IMR-90 (cell line): ENCODE results near the gene CHP1.

Experiments
- CHD1 ChIP-seq: IDR thresholded peaks from 2 replicates; pipeline ENCODE4 v1.6.1; 2012; ENCODE audit warnings: low read depth, low read length, improper control_type of control experiment
- MAFK ChIP-seq: IDR thresholded peaks from 2 replicates; pipeline ENCODE4 v1.6.1; 2012; ENCODE audit warnings: low read depth, low read length, improper control_type of control experiment
- MXI1 ChIP-seq: IDR thresholded peaks from 2 replicates; pipeline ENCODE4 v1.6.1; 2012; ENCODE audit warnings: low read depth, mild to moderate bottlenecking, low read length, moderate library complexity, borderline replicate concordance
- POLR2A ChIP-seq: IDR thresholded peaks from 2 replicates; pipeline ENCODE4 v1.6.1; 2012; ENCODE audit warnings: mild to moderate bottlenecking, low read depth, low read length
- TF ChIP-seq, protein P1 (sequence below): conservative IDR thresholded peaks from 2 replicates; pipeline ENCODE4 v1.5.1; 2012; ENCODE audit warnings: mild to moderate bottlenecking, low read depth, low read length, improper control_type of control experiment
- TF ChIP-seq, protein P2 (sequence below): fragments of 150-350 bp; IDR thresholded peaks from 2 replicates; pipeline ENCODE4 v1.6.1; 2017; ENCODE audit warnings: mild to moderate bottlenecking, antibody characterized with exemption, low read length, low read depth

DNA sequence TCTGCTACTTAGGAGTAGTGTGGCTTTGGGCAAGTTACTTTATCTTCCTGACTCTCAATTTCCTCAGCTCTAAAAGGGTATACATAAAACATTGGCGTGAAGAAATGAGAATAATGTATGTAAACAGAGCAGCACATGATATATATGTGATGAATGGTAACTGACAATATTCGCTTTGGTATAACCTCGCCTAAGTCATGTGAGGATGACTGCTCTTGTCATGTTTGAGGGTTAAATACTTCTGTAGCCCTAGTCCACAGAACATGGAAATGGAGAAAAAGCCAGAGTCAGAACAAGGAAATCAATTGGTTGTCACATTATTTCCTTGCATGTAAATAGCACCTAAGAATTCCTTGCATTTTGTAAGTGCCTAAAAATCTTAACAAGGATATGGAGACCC, 25.0 kb downstream of the CHP1 start:
- TF ChIP-seq, protein P1, sequence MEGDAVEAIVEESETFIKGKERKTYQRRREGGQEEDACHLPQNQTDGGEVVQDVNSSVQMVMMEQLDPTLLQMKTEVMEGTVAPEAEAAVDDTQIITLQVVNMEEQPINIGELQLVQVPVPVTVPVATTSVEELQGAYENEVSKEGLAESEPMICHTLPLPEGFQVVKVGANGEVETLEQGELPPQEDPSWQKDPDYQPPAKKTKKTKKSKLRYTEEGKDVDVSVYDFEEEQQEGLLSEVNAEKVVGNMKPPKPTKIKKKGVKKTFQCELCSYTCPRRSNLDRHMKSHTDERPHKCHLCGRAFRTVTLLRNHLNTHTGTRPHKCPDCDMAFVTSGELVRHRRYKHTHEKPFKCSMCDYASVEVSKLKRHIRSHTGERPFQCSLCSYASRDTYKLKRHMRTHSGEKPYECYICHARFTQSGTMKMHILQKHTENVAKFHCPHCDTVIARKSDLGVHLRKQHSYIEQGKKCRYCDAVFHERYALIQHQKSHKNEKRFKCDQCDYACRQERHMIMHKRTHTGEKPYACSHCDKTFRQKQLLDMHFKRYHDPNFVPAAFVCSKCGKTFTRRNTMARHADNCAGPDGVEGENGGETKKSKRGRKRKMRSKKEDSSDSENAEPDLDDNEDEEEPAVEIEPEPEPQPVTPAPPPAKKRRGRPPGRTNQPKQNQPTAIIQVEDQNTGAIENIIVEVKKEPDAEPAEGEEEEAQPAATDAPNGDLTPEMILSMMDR, result no peak
- TF ChIP-seq MAFK, result no peak
- TF ChIP-seq POLR2A, result no peak
- TF ChIP-seq, protein P2, sequence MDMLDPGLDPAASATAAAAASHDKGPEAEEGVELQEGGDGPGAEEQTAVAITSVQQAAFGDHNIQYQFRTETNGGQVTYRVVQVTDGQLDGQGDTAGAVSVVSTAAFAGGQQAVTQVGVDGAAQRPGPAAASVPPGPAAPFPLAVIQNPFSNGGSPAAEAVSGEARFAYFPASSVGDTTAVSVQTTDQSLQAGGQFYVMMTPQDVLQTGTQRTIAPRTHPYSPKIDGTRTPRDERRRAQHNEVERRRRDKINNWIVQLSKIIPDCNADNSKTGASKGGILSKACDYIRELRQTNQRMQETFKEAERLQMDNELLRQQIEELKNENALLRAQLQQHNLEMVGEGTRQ, result no peak
- no peak for TF ChIP-seq CHD1
- TF ChIP-seq MXI1, result no peak
